NCI-H1436 treated with DMSO at 0.1 percent for 48 hours (cell line): ENCODE results near the gene CERK.

ENCODE experiments used
- DNase-seq: peaks from one replicate; lab custom pipeline; 2025; lab: John Stamatoyannopoulos, UW

CERK gene

DNA sequence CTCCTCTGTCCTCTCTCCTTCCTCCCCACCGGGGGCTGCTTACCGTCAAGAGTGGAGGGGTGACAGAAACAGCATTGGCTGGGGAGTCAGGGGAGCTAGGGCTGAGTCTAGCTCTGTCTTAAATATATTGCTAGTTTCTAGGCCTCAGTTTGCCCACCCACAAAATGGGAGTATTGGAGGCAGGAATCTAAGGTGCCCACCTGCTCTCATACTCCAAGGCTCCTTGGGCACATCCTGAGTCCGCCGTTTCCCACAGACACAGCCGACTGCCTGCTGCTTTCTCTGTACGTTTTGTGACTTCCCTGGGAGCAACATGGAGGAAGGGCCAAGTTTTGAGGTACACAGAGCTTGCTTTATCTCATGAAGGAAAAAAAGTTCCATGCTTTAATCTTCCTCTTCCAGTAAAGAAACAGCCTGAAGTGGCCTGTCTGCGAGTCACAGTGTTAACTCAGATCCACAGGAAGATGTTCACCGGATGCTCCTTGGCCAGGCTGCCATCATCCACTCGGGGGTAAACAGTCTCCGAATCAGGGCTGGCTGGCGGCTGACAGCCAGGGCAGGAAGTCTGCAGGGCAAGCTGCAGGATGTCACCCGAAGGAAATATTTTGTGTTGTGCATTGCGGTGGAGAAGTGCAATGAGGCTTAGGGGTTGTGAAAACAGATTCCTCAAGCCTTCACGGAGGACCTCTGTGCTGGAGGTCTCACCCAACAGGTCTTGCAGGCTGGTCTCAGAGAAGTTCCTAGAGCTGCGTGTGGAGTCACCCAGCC, 11.0 kb upstream of the CERK start:
- no peak for DNase-seq

DNA sequence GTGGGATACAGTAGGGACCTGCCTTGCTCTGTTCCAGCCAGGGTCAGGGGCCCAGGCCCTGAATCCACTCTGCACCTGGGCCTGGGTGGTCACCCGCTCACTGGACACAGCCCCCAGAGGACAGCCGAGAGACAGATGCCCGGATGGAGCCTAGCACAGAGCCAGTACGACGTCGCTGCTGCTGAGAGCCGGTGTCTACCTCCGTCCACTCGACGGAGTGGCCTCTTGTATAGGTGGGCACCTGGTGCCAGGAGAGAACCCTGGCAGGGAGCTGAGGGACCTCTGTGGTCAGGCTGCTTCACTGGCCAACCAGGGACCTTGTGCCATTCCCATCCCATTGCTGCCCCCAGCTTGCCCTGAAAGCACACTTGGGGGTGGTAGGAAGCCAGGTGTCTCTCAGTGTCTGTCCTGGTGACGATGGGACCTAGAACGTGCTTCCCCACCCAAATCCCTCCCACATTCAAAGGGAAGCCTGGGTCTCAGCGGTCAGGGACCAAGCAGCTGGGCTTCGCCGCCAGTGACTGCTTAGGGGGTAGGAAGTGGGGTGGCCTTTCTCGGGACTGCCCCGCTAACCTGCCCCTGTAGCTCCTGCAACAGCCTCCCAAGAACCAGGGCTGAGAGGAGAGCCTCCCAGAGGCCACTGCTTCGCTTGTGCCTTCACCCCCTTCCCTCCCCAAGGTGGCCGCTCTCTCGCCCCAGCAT, 10.3 kb upstream of the CERK start:
- DNase-seq: no peak

DNA sequence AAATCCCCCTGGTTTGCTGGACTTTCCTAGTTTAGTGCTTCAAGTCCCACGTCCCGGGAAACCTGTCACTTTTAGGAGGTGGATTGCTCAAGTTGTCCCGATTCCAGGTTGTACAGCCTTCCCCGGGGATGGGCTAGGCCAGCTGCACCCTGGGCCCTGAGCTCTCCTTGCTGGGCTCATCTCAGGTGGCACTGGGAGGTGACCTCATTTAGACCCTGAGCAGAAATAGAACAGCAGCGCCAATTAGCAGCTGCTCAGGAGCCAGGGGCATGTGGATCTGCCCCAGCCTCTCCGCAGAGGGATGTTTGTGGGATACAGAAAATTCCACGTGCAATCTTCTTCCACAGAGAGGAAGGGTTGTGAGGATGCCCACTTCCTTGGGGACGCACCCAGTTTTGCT, 9.6 kb upstream of the CERK start:
- DNase-seq: no peak

DNA sequence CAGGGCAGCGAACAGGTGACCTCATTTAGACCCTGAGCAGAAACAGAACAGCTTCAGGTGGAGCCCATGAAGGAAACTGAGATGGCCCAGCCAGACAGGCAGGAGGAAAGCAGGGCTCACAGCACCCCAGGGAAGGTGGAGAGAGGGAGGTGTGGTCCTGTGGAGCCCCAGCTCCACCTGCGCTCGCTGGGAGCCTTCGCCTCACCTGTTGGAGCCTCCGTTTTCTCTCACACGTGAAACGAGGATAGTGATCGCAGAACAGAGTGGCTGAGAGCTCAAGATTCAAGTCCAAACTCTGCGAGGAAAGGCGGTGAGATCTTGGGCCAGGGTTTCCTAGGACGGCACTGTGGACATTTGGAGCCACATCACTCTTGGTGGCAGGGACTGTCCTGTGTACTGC, 8.6 kb upstream of the CERK start:
- DNase-seq: no peak

DNA sequence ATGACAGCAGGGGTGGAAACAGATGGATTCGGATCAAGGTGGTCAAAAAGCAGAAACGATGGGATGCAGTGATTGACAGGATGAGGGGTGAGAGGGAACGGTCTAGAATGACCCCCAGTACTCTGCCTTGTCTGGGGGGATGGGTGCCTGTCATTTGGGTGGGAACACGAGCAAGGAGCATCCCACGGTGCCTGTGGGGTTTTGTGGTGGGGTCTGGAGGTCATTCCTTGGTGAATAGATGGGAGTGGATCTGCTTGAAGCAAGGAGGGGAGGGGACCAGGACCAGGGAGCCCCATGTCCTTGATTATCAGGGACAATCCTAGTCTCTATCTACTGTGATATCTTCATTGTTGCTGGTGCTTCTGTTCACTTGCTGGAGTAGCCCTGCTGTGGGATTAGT, 8.1 kb upstream of the CERK start:
- no peak for DNase-seq

- DNase-seq: no peak
Measured at GRCh38 chr22:46744581-46744980, 6.5 kb upstream of the CERK start.

GRCh38 chr22:46742576-46743221, 4.6 kb upstream of the CERK start:
- DNase-seq: no peak

DNA sequence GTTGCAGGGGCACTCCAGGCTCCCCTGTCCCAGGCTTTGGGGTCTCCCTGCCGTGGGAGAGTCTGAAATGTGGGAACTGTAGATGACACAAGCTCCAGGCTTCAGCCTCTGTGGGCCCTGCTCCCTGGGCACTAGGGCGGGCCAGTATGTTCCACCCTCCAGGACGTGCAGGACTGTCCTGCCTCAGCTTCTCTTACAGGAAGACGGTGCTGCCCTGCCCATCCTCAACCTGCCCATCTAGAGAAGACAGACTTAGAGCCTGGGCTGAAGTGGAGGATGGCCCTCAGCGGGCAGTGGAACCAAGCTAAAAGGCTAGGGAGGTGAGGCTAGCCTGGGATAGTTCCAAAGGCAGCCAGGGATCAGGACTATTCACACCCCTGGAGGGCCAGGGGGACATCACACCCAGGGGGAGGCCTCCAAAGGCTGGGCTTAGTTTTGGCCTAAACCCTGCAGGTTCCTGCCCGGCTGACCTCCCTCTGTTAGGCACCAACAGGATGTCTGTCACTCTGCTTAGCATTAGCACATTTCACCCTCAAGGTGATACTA, 4.0 kb upstream of the CERK start:
- no peak for DNase-seq

GRCh38 chr22:46740910-46741780, 3.1 kb upstream of the CERK start:
- DNase-seq: no peak

GRCh38 chr22:46739094-46739870, 1.2 kb upstream of the CERK start:
- DNase-seq: no peak

DNA sequence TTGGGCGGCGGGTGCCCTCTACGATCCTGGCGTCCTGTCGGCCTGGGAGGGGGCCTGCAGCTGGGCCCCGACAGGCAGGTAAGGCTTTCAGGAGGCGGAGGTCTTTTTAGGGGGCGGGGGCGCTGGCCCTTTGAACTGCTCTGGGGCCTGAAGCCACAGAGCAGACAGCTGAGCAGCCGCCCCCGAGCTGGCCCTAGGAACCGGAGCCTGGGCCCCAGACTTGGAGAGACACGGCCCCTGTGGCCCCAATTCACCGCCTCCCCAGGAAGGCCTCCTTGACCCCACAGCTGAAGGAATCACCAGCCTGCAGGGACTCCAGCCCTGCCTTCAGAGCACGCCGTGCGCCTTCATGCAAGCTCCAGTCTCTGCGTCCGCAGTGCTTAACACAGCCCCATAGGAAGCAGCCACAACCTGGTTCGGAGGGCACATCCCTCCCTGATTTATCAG, 618 bp upstream of the CERK start:
- no peak for DNase-seq

DNA sequence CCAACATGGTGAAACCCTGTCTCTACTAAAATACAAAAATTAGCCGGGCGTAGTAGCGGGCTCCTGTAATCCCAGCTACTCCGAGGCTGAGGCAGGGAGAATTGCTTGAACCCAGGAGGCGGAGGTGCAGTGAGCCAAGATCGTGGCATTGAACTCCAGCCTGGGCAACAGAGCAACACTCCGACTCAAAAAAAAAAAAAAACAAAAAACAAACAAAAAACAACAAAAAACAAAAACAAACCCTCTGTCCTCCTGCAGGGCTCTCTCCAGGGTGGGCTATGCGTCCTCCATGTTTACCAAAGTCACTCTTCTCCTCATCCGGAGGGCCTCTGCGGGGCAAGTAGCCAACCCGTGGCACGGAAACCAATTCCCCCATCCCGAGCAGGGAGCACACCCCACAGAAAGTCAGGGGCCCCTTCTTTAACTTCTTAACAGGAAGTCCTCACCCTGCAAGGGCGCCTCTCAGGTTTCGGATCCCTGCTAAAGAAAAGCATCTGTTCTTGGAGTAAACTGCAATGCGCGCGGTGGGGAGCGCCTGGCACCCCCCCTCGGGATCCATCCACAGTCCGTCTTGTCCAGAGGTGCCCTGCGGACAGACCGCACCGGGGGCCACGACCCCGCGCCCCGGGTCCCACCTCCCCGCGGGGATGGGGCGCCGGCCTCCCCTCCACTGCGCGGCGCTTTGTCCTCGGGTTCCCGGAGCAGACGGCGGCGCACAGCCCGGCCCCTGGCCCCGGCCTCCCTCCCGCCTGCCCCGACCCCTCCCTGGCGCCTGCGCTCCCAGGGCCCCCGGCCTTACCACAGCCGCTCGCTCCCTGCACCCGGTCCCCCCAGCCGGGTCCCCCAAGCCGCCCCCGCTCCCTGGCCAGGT, 712 bp downstream of the CERK start:
- no peak for DNase-seq

- DNase-seq: no peak
Measured at GRCh38 chr22:46736705-46737104, 1.3 kb downstream of the CERK start.

- DNase-seq: no peak
Measured at GRCh38 chr22:46735747-46736608, 2.1 kb downstream of the CERK start.

- DNase-seq: no peak
Measured at GRCh38 chr22:46734830-46735453, 3.1 kb downstream of the CERK start.

GRCh38 chr22:46734213-46734722, 3.8 kb downstream of the CERK start:
- peak; percentile 39 for DNase-seq

DNA sequence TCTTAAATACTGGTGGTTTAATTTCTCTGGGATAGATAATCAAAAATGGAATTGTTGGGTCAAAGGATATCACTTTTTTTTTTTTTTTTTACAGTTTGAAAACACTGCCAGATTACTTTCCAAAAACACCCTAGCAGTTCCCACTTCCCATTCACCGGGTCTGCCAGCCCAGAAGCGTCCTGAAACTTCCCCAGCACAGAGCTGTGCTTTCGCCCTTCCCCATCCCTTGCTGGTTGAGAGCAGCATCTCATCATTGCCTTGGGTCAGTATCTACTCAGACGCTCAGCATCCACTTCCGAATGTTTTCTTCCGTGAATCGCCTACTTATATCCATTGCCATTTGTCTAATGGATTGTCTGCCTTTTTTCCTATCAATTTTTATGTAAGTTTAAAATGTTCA, 5.5 kb downstream of the CERK start:
- DNase-seq: no peak

DNA sequence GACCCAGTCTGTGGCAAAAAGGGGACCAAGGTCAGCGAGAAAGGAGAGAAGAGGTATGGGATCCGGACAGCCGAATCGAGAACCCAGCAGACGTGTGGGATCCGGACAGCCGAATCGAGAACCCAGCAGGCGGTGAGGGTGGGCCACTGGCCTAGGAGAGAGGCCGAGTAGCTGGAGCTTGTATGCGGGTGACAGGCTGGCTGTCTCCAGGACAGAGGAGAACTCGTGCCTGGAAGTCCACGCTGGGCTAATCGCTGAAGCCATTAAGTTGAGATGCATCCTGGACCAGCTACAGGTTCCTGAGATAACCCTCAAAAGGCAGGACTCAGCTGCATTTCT, 6.0 kb downstream of the CERK start:
- DNase-seq: no peak
